ENCODE results near the gene OPCML. TPM values are rescaled to one million over a fixed set of nuclear protein-coding genes. Genes with fewer than 3 reads are reported as not detected.
A peak's percentile ranks its signal among the peaks of the same experiment; 100 is the strongest.

Gene OPCML
- total and polyA plus RNA-seq, 2 of the 13 experiments (the other 11 are each of a cell fraction or from before 2014, with no cell fraction given) = not detected

- no peak overlapping the region for H3K9ac ChIP-seq (ENCODE audit: insufficient read depth, low read depth, low read length)
- no peak overlapping the region for H3K27ac ChIP-seq (ENCODE audit: extremely low read length, insufficient read depth, low read length)
- H3K9me3 ChIP-seq (ENCODE audit: low read length) = no peaks in the 10 kb centered on the region
- POLR2A ChIA-PET = no interaction called here
- BruUV-seq (replicated peaks) = no TSS peak
- H3K4me3 ChIP-seq (replicated peaks in 1 of 3; ENCODE audit: insufficient read depth in 1 of 3, low read depth in 2 of 3, low read length in 3 of 3) = no peak overlapping the region
- H3K4me1 ChIP-seq (ENCODE audit: insufficient read depth, low read length) = no peaks in the 10 kb centered on the region
- TF ChIP-seq ZFP82 (CRISPR knock-in tag; IDR thresholded peaks at IDR 0.05; ENCODE audit: borderline replicate concordance) = no peak
- peak; percentile 27; the same call in 1 of the 2 replicates for TF ChIP-seq CEBPB (IDR thresholded peaks at IDR 0.05; ENCODE audit: borderline replicate concordance, low read depth, low read length)
- no peaks in the 10 kb centered on the region for H3K79me2 ChIP-seq (ENCODE audit: insufficient read depth, low read length)
- FAIRE-seq (no peak), ATAC-seq (no peak), DNase-seq (ENCODE audit: low spot score) (no peak)
- no peaks in the 10 kb centered on the region for H3K36me3 ChIP-seq (replicated peaks in 1 of 2; ENCODE audit: control insufficient read depth in 1 of 2, insufficient read depth in 2 of 2, low read length in 2 of 2)
- no peak overlapping the region for H2AFZ ChIP-seq (ENCODE audit: low read length)
- in situ Hi-C loops (cut with HindIII; ENCODE audit: extremely low pct_ligation_motif_present, low pct_unique_long_range_greater_than_20kb) (no loop called here), intact Hi-C loops (cut with micrococcal nuclease; ENCODE audit: unreplicated experiment) (no loop called here)
- 7% methylated on average over 7 of the region's 7 CpGs for WGBS (ENCODE audit: low lambda C conversion rate)
- H4K20me1 ChIP-seq (ENCODE audit: insufficient read depth, low read length) = no peaks in the 10 kb centered on the region
- no peak overlapping the region for H3K4me2 ChIP-seq (ENCODE audit: low read depth, low read length)
- CTCF ChIA-PET (ENCODE audit: low intra/inter-chr PET ratio, low total read pairs) = no interaction called here
- no peaks in the 10 kb centered on the region; a peak in 1 of 5 replicates for H3K27me3 ChIP-seq (ENCODE audit: control insufficient read depth in 1 of 2, insufficient read depth in 2 of 2, low read length in 2 of 2)
These were observed 132.3 kb downstream of the OPCML start for GRCh38 chr11:133399855-133400625.

- H3K4me1 ChIP-seq (ENCODE audit: insufficient read depth, low read length) = no peaks in the 10 kb centered on the region
- in situ Hi-C loops (cut with HindIII; ENCODE audit: extremely low pct_ligation_motif_present, low pct_unique_long_range_greater_than_20kb) = no loop called here
- POLR2A ChIA-PET = no interaction called here
- TF ChIP-seq ZNF574 (CRISPR knock-in tag; IDR thresholded peaks at IDR 0.05) = no peak
- TF ChIP-seq CCDC6 (CRISPR knock-in tag; IDR thresholded peaks at IDR 0.05) = no peak
- TF ChIP-seq POGK (CRISPR knock-in tag; conservative IDR thresholded peaks at IDR 0.05) = no peak
- TF ChIP-seq ZNF343 (CRISPR knock-in tag; IDR thresholded peaks at IDR 0.05) = no peak
- TF ChIP-seq SNAPC5 (CRISPR knock-in tag; IDR thresholded peaks at IDR 0.05; ENCODE audit: borderline replicate concordance) = no peak
- no peak for TF ChIP-seq CERS6 (CRISPR knock-in tag; IDR thresholded peaks at IDR 0.05)
- no peak for TF ChIP-seq FUBP1 (CRISPR knock-in tag; IDR thresholded peaks at IDR 0.05; ENCODE audit: borderline replicate concordance)
These were observed 133.0 kb downstream of the OPCML start for GRCh38 chr11:133399294-133399693.

More at GRCh38 chr11:133399294-133399693, 133.0 kb downstream of the OPCML start:
- CTCF ChIA-PET (ENCODE audit: low intra/inter-chr PET ratio, low total read pairs) = no interaction called here
- WGBS (ENCODE audit: low lambda C conversion rate) = 43% methylated on average over 2 of the region's 2 CpGs
- Histone ChIP-seq H3K27ac (ENCODE audit: extremely low read length, insufficient read depth, low read length) (no peak overlapping the region), H3K79me2 (ENCODE audit: insufficient read depth, low read length) (no peaks in the 10 kb centered on the region), H3K4me2 (ENCODE audit: low read depth, low read length) (no peak overlapping the region), H4K20me1 (ENCODE audit: insufficient read depth, low read length) (no peaks in the 10 kb centered on the region), H3K4me3 (replicated peaks in 1 of 3; ENCODE audit: insufficient read depth in 1 of 3, low read depth in 2 of 3, low read length in 3 of 3) (no peak overlapping the region), H2AFZ (ENCODE audit: low read length) (no peak overlapping the region), H3K36me3 (replicated peaks in 1 of 2; ENCODE audit: control insufficient read depth in 1 of 2, insufficient read depth in 2 of 2, low read length in 2 of 2) (no peaks in the 10 kb centered on the region), H3K9me3 (ENCODE audit: low read length) (no peaks in the 10 kb centered on the region), H3K27me3 (ENCODE audit: control insufficient read depth in 1 of 2, insufficient read depth in 2 of 2, low read length in 2 of 2) (no peaks in the 10 kb centered on the region; a peak in 1 of 5 replicates), H3K9ac (ENCODE audit: insufficient read depth, low read depth, low read length) (no peak overlapping the region)
- ATAC-seq = no peak
- BruUV-seq (replicated peaks) = no TSS peak
- FAIRE-seq = no peak
- DNase-seq (ENCODE audit: low spot score) = no peak
- intact Hi-C loops (cut with micrococcal nuclease; ENCODE audit: unreplicated experiment) = no loop called here

All from HepG2 (cell line).